ENCODE results near the gene CST4.
"Not testable (repeated sequence)": the region's sequence is repeated elsewhere in the genome, so short reads cannot be mapped to it uniquely, and the experiment has no call there.

Gene CST4

GRCh38 chr20:23687986-23688385, 852 bp downstream of the CST4 start:
- DNase-seq (ENCODE audit: low spot score) = no peak

DNA sequence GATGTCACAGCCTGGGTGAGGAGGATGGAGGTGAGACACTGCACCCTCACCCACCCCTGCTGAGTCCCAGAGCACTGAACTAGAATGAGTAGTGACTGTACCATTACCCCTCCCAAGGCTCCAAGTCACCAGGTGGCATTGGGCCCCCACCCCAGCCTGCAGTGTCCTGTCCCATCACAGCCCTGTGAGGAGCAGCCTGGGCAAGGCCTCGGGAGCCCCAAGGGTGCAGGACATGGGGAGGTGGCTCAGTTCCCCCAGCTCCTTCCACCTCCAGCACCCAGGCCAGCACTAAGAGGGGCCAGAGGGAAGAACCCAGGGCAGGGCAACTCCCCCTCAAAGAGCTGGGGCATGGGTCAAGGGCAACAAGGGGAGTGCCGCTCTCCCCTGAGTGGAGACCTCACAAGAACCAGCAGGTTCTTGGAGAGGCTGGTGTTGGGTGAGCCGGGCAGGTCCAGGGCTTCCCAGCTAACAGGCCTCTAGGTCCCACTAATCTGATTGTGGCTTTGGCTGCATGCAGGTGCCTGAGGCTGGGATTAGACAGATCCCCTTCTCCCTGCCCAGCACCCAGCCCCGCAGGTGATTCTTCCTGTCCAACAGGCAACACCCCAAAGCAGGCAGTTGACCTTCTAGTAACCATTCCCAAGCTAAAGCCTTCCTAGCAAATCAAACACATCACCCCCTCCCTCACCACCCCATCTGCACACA, 2.6 kb downstream of the CST4 start:
- DNase-seq (ENCODE audit: low spot score) = no peak

DNA sequence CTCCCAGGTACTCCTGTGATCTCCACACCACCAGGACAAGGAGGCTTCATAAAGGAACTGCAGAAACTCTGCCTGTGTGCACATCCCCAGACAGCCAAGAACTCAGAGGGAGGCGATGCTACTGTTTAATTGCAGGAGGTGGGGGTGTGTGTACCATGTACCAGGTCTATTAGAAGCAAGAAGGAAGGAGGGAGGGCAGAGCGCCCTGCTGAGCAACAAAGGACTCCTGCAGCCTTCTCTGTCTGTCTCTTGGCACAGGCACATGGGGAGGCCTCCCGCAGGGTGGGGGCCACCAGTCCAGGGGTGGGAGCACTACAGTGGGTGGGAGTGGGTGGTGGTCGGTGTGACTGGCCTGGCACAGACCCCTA, 3.3 kb downstream of the CST4 start:
- not testable (repeated sequence) for DNase-seq (ENCODE audit: low spot score)

DNA sequence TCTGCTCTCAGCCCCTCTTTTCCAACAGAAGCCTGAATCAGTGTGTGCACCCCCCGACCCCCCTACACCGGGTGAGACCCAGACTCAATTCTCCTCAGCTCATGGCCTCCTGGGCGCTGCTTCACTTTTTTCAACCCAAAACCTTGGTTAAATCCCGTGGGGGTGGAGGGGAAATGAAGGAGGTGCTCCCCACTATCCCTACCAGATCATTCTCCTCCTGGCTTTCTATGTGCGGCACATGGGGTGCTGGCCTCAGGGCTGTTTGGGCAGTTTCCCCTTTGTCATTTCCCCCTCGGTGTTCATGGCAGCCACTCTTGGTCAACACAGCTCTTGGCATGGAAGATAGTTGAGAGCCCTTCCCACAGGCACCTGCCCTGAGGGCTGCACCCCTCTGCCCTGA, 4.6 kb downstream of the CST4 start:
- DNase-seq (ENCODE audit: low spot score) = no peak

DNA sequence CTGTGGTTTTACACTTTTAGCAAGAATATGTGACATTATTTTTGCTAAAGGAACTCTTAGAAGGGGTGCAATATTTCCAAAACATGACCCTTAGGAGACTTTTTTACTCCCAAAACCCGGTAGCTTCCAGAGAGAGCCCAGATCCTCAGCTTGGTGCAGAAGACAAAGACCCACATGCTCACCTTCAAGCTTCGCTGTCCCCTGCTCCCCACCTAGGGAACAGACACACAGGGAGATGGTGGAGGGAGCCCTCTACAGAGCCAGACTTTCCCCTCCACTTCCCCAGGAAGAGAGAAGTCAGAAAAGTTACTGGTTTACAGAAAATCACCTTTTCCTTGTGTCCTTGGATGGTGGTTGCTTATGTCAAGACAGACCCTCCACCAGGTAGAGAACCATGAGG, 5.0 kb downstream of the CST4 start:
- DNase-seq (ENCODE audit: low spot score) = no peak

DNA sequence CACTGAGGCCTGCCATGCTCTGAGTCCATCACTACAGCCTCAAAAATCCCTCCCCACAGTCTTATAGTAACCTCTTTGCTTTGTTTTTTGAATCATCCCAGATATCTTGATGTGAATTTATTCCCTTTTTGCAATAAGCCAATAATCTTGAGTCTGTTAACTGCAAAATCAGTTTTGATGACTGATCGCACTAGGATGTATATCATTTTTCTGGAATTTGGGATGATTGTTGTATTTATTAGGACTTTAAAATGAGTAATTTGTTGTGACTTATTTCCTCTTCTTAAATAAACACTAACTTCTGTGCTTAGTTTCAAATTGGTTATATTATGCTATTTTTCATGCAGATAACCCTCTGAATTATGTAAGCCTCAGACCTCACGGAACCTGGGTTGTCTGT, 5.6 kb downstream of the CST4 start:
- DNase-seq (ENCODE audit: low spot score) = no peak

DNA sequence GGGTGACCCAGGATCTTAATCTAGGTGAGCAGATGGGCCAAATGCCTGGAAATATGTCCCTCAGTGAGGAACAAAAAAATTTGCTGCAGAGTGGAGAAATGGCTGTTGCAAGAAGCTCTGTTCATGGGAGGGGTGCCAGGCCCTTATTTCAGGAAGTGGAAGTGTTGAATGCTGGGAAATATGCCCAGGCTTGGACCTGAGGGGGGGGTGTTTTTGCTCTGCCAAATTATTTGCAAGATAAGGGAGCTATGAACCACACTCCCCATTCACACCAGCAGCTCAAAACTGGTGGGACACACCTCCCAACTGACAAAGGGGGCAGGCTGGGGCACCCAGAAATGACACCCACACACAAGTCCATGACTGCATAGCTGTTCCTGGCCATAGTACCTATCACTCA, 8.7 kb downstream of the CST4 start:
- no peak for DNase-seq (ENCODE audit: low spot score)

- no peak for DNase-seq (ENCODE audit: low spot score)
Observed at GRCh38 chr20:23679133-23680092, 9.4 kb downstream of the CST4 start.

DNA sequence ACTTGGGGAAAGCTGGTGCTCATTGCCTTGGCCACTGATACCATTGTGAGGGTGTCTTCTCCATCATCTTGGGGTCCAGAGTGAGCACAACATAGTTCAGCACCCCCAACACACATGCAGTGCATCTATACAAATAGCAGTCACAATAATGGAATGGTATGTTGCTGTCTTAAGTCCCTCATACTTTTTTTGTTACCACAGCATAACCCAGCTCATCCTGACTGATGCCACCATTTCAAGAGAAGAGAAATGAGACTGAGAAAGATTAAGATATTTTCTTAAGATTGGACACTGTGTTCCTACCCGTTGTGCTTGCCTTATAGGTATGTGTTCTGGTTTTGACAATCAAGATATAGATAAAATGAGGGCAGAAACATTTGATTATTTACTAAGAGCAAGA, 15.6 kb downstream of the CST4 start:
- DNase-seq (ENCODE audit: low spot score) = no peak

DNA sequence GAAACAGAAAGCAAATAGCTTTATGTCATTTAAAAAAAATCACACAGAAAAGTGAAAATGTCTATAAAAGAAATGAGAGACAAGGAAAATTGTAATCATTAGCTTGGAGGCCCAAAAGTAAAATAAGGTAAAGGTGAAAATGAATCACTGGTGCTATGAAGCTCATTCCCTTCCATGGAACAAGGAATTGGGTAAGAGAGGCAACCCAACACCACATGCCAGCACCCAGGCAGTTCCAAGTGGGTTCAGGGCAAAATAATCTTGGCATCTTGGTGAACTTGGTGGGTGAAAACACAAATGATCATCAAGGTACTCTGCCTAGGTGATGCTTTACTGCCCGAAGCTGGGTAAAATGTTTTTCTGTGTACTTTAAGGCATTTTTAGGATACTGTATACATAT, 16.7 kb downstream of the CST4 start:
- no peak for DNase-seq (ENCODE audit: low spot score)

DNA sequence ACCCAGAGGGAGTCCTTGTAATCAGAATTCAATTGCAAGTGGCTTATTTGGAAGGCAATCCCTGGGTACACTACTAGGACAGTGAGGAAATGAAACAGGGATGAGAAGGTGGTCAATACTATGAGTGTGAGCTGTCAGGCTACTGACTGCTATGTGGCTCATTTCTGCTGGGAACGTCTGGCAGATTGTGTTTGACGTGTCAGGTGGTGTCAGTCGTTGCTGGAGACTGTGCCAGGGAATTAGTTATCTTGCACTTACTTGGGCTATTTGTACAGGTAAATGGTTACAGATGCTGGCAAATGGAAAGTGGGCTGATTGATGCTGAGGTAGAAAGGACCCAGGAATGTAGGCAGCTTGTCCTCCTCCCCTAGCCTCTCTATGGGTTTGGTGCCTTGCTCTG, 17.4 kb downstream of the CST4 start:
- no peak for DNase-seq (ENCODE audit: low spot score)

DNA sequence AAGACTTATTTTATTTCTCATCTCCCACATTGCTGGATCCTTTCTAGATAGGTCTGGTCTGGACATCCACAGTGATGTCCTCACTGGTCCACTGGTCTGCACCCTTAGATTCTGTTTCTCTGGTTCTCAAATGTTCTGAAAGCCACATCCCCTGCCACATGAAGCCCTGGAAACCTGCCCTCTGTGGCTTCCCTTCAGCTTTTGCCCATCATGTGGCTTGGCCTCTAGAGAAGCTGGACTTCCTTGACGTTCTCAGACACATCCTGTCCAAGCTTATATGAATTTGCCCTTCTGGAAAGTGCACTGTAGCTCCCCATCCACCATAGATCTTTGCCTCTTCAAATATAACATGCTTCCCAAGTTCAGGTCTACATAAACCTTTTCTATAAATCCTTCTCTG, 18.5 kb downstream of the CST4 start:
- no peak for DNase-seq (ENCODE audit: low spot score)

GRCh38 chr20:23669866-23670265, 19.0 kb downstream of the CST4 start:
- DNase-seq (ENCODE audit: low spot score) = no peak

DNA sequence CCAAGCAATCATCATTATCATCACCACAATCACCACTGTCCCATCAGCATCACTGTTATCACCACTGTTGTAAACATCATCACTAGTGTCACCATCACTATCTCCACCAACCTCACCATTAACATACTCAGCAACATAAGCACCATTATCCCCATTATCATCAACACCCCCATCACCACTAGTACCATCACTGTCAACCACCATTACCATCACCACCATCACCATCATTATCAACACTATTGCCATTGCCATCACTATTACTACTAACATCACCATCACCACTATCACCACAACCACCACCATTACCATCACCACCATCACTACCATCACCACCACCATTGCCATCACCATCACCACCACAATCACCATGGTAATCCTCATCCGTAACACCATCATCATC, 19.5 kb downstream of the CST4 start:
- DNase-seq (ENCODE audit: low spot score) = no peak

GRCh38 chr20:23668477-23668951, 20.3 kb downstream of the CST4 start:
- peak; percentile 81 for DNase-seq (ENCODE audit: low spot score)

DNA sequence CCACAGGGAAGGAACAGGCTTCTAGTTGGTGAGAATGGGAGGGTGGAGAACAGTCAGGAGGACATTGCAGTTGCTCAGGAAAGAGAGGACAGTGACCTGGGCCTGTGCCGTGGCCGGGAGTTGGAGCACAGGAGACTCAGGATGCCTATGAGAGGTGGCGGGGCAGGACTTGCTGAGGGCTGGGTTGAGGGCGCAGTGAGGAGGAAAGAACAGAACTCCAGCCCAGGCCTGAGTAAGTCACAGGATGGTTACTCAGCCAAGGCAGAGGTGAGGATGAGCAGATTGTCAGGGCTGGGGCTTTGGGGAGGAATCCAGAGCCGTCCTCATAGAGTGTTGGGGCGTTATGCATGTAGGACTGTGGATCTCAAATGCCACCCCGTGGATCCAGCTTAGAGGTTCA, 21.2 kb downstream of the CST4 start:
- no peak for DNase-seq (ENCODE audit: low spot score)

GRCh38 chr20:23666698-23667097, 22.1 kb downstream of the CST4 start:
- no peak for DNase-seq (ENCODE audit: low spot score)

DNA sequence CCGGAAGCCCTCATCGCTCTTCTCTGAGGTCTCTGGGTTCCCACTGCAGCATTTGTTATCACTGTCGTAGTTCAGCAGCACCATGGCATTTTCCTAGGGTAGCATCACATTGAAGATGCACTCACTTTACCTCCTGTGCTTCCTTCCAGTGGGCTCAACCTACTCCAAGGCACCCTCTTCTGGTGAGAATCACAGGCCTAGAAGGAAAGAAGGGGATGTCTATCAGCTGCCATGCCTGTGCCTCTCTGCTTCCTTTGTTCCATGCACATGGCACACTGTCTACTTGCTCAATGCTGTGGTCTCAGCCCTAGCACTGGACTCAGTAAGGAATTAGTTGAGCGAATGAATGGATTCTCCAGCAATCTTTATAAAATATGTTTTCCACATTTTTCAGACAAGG, 22.6 kb downstream of the CST4 start:
- peak; percentile 29 for DNase-seq (ENCODE audit: low spot score)

DNA sequence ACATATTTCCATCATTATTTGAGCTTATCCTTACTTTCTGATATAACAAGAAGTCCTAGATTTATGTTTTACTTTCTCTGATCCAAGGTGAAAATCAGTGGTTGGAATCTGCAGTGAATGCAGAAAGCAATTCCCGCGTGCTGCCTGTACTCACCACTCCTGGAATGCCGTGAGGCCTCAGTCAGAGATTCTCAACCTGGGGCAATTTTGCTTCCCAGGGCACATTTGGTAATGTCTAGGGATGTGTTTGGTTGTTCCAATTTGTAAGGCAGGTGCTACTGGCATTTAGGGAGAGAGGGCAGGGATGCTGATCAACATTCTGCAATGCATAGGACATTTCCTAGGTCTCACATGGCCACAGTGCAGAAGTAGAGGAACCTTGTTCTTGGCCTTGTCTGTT, 23.9 kb downstream of the CST4 start:
- no peak for DNase-seq (ENCODE audit: low spot score)

DNA sequence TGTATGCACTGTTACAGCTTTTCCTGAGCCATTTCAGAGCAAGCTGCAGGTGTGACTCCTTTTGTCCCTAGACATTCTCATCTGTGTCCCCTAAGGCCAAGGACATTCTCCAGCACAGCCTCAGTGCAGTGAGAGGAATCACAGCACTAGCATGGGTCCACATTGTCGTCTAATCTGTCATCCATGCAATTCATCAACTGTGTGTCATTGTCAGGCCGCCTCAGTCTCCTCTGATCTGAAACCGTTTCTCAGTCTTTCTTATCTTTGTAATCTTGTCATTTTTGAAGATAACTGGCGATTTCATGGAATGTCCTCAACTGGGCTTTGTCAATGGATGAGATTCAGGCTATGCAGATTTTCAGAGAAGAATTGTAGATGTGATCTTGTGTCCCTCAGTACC, 24.8 kb downstream of the CST4 start:
- not testable (repeated sequence) for DNase-seq (ENCODE audit: low spot score)

DNA sequence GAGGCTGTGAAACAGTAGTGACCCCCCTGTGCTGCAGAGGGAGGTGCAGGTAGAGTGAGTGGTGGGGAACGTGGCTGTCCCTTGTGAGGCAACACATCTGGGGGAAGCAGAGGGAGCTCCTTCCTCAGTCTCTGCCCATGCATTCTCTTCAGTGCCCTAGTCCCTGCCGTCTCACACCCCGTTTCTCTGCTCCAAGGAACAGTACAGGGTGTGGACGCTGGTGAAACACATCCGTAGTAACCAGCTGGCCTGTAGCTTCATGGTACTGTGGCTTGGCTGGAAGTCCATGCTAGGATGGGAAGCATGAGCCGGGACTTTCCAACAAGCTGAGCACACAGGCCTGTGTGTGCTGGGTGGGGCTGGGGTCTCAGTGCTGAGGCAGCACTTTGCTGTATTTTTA, 25.7 kb downstream of the CST4 start:
- DNase-seq (ENCODE audit: low spot score) = no peak

DNA sequence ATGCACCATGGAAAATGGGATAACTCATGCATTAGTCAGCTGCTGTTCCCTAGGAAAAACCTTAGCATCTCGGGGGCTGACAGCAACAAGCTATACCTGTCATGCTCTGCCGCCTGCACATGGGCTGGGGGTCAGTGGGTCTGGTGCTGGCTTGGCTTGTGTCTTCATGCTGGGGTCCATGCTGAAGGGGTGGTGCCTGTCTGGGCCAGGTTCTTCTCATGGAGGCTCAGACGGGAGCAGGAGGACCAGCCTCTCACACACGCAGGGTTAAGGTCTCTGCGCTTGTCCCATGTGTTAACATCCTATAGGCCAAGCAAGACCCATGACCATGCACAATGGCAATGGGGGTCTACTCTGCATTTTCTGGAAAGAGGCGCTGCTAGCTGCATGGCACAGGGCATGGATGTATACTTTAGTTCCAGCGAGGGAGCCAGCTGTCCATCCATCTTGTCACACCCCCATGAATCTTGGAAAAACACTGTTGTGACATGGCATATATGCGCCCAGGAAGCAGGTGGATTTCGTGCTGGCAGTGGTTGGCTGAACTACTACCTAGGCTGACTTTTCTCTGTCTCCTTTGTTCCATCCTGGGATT, 26.5 kb downstream of the CST4 start:
- no peak for DNase-seq (ENCODE audit: low spot score)

- DNase-seq (ENCODE audit: low spot score) = no peak
Observed at GRCh38 chr20:23661002-23661429, 27.8 kb downstream of the CST4 start.

Measured in iPS-NIHi11 (cell line).